HL-60 (cell line): ENCODE measurements around the gene TSC22D2.

Experiments
- GABPA ChIP-seq: IDR thresholded peaks from 2 replicates; pipeline ENCODE4 v1.6.1; 2012; ENCODE audit warnings: low read depth
- POLR2AphosphoS5 ChIP-seq: IDR thresholded peaks from 2 replicates; pipeline ENCODE4 v1.6.1; 2012; ENCODE audit warnings: low read depth
- SPI1 ChIP-seq: IDR thresholded peaks from 2 replicates; pipeline ENCODE4 v1.6.1; 2012; ENCODE audit warnings: low read depth, mild to moderate bottlenecking, borderline replicate concordance
- TF ChIP-seq, protein P1 (sequence below): IDR thresholded peaks from one replicate; pipeline ENCODE4 v1.5.1; 2011; ENCODE audit warnings: low read length, control low read depth, inconsistent platforms; ENCODE audit not compliant: insufficient read depth
- TF ChIP-seq, protein P2 (sequence below): IDR thresholded peaks from 2 replicates; pipeline ENCODE4 v1.6.1; 2012; ENCODE audit warnings: low read depth; ENCODE audit not compliant: insufficient replicate concordance

DNA sequence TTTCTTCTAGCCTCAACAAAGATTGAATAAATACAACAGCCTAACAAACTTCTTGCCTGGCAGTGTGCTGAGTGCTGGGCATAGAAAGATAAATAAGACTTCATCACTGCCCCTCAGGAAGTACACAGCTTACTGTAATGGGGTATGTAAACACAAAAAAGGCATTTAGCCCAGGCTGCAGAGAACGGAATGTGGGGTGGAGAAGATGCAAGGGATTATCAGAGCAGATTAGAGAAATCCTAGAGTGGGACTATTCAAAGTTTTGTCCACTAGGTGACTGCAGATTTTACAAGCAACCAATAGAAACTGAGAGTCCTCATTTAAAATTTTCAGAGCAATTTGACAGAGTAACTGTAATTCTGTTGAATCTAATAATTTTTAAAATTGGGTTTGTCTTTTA is 35.4 kb upstream of the TSC22D2 start:
- TF ChIP-seq, protein P1, sequence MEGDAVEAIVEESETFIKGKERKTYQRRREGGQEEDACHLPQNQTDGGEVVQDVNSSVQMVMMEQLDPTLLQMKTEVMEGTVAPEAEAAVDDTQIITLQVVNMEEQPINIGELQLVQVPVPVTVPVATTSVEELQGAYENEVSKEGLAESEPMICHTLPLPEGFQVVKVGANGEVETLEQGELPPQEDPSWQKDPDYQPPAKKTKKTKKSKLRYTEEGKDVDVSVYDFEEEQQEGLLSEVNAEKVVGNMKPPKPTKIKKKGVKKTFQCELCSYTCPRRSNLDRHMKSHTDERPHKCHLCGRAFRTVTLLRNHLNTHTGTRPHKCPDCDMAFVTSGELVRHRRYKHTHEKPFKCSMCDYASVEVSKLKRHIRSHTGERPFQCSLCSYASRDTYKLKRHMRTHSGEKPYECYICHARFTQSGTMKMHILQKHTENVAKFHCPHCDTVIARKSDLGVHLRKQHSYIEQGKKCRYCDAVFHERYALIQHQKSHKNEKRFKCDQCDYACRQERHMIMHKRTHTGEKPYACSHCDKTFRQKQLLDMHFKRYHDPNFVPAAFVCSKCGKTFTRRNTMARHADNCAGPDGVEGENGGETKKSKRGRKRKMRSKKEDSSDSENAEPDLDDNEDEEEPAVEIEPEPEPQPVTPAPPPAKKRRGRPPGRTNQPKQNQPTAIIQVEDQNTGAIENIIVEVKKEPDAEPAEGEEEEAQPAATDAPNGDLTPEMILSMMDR: no peak
- TF ChIP-seq POLR2AphosphoS5 (no peak), SPI1 (no peak), GABPA (no peak)
- TF ChIP-seq, protein P2, sequence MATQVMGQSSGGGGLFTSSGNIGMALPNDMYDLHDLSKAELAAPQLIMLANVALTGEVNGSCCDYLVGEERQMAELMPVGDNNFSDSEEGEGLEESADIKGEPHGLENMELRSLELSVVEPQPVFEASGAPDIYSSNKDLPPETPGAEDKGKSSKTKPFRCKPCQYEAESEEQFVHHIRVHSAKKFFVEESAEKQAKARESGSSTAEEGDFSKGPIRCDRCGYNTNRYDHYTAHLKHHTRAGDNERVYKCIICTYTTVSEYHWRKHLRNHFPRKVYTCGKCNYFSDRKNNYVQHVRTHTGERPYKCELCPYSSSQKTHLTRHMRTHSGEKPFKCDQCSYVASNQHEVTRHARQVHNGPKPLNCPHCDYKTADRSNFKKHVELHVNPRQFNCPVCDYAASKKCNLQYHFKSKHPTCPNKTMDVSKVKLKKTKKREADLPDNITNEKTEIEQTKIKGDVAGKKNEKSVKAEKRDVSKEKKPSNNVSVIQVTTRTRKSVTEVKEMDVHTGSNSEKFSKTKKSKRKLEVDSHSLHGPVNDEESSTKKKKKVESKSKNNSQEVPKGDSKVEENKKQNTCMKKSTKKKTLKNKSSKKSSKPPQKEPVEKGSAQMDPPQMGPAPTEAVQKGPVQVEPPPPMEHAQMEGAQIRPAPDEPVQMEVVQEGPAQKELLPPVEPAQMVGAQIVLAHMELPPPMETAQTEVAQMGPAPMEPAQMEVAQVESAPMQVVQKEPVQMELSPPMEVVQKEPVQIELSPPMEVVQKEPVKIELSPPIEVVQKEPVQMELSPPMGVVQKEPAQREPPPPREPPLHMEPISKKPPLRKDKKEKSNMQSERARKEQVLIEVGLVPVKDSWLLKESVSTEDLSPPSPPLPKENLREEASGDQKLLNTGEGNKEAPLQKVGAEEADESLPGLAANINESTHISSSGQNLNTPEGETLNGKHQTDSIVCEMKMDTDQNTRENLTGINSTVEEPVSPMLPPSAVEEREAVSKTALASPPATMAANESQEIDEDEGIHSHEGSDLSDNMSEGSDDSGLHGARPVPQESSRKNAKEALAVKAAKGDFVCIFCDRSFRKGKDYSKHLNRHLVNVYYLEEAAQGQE: no peak
